ENCODE measurements around the gene KRT78. TPM values are rescaled to one million over a fixed set of nuclear protein-coding genes. Genes with fewer than 3 reads are reported as not detected.

KRT78 gene
- polyA plus RNA-seq, 5 donors = 0.16 TPM; not detected in 4

DNA sequence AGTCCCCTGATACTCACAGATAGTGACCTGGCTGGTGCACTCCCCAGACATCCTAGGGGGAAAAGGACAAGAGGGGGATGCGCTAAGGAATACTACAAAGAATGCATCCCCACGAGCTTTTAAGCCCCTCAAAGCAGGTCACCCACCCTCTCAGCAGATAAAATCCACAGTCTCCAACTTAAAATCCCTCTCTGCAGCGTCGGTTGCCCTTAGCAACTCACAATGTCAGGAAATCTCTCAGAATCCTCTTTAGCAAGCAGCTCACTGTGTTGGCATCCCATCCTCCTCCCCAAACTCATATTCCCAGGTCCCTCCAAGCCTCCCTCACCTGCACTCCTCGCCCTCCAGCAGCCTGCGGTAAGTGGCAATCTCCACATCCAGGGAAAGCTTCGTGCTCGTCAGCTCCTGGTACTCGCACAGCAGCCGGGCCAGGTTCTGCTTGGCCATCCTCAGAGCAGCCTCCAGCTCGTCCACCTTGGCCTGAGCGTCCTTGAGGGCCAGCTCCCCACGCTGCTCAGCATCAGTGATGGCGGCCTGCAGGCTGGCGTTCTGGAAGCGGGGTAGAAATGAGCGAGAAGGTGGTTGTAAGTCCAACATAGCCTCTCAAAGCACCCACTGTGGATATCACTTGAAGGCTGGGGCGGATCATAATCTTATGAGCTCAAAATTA lies 9.2 kb downstream of the KRT78 start:
- DNase-seq = no peak

DNA sequence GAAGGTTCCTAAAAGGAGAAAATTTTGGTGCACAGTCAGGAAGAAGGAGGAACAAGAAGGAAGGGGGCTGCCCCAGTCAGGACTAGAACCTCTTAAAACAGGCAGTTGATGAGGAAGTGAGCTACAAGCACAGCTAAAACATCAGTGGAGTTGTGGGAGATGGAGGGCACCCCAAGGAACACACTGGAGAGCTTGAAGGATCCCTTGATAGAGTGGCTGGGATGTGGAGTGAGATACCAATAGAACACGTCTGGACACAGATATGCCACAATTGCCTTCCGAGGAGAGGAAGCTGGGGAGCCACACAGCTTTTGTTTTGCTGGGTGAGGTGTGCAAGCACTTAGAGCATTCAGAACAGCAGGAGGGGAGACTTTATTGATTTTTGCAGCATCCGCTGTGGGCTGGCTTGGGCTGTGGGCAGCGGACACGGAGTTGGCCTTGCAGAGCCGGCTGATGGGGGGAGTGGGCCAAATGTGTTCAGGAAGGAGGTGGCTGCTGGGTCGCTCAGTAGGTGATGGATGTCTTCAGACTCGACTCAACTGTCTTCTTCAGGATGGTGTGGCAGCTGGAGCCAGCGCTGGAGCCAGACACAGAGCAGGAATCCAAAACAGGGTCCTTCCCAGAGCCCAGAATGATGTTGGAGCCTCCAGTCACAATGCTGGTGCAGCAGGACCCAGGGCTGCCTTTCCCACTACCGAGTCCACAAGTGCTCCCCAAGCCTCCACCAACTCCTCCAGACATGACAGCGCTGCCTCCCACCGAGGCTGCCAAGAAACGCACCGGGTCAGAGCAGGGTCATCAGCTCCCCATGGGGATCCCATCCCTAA lies 10.0 kb downstream of the KRT78 start:
- no peak for DNase-seq

DNA sequence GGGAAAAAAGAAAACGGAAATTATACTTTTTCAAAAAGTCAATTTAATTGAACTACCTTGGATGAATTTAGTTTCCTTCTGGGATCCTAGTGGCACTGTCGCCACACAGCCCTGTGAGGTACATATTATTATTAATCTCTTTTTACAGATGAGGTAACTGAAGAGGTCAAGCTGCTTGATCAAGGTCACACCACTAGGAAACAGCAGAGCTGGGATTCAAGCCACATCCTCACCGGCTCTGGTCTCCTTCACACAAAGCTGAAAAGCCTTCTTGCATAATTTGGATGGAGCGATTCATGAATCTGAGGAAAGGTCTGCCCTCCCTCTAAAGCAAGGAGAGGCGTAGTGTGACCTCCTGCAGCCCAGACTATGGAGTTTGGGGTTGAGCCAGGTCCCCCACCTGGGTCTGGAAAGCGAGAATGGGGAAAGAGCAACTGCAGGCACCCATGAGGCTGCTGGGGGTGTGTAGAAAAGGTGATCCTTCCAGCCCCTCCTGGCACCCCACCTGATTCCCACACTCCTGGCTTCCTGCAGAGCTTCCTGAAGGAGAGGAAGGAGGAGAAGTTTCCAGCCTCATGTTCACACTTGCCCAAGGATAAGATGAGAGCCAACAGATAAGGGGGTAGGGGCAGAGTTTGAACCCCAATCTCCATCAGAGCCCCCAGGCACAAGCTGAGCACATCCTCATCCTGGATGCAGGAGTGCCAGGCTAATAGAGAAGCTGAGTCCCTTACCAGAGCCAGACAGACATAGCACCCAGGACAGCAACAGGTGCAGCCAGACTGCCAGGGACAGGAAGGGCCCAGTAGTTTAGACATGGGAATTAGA lies 10.8 kb downstream of the KRT78 start:
- DNase-seq = no peak

DNA sequence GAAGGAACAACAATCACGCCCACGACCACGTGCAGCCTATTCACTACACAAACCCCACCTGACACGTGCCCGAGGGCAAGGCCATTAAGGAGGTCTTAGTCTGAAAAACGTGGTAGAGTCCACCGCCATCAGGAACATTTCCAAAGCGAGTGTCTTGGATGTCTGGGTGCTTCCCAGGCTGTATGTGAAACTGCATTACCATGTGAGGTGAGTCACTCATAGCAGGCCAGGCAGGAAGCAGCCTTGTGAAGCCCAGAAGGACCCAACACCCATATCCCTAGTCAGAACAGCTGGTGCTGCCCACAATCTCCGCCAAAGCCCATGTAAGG lies 11.4 kb downstream of the KRT78 start:
- no peak for DNase-seq

DNA sequence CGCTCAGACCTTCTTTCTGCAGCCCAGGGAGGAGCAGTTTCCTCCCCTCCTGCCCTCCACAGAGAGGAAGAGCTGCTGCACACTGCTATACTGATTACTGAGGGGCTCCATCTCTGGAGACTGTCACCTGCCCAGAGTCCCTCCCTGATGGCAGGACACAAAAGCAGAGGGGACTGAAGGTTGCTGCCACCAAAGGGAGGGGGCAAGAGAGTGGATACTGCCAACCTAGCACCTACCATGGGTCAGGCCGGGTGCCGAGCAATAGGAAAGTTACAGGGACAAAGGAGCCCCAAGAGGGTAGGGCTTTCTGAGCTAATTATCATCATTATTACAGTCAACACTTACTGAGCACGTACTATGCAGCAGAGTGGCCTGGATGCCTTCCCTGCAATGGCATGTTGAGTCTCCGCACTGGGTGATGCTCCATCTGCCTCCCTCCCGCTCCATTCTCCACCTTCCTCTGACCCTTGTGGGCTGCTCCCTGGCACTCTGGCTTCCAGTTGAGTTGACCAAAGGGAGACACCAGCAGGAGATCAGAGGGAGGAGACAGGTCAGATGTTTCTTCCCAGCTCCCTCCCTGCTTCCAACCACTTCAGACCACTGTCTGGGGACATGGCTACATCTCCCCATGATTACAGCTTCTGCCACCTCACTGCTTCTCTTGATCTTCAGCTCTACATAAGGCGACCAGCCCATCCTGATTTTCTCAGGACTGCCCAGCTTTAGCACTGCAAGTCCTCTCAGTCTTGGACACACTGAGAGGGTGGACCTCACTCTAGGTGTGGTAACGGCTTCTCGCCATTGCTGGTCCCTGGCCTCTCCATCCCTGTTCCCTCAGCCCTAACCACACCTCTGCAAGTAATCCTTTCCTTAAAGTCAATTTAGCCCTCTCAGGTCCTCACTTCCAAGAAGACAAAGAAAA lies 12.0 kb downstream of the KRT78 start:
- no peak for DNase-seq

DNA sequence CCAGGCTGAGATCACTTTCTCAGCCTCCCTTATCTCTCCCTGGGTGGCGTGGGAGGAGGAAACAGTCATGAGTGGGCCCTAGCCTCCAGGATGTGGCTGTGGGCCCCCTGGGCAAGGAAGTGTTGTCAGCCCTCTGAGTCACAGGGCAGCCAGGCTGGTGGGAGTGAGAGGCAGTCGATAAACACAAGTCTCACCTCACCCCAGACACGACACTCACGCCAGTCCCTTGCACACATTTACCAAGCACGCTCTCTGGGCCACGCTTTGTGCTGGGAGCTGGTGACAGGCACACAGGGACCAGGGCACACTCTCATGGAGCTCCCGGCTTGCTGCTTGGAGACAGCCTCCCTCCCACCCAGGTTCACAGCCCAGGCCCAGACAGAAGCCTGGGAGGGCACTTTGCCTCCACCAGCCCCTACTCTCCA lies 12.7 kb downstream of the KRT78 start:
- DNase-seq = no peak

DNA sequence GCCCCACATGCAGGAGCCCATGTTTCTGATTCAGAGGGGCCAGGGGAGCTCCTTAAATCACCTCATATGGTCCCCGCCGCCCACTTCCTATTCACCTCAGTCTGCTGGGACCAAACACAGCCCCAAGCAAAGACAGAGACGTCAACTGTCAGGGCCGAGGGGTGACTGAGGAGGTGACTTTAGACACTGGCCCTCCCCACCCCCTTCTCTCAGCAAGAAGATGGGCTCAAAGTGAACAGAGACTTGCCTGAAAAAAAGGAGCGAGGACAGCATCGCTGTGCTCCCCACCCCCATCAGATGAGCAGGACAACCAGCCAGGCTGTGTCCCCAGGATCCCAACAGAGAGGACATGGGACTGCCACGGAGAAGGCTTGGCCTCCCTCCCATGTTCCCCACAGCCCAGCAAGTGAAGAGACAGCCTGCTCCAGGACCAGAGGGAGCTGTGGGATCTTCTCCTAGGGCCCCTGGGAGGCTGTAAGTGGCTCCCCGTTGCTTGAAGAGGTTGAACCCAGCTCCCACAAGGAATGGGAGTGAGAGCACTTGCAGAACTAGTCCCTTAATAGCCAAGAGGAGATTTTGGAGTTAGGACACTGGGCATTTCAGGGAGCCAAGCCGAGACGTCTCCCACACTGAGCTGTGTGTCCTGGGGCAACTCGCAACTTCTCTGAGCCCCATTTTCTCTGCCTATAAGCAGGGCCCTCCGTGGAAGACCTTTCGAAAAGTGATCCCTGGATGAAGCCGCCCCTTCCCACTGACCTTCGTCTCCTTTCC lies 13.3 kb downstream of the KRT78 start:
- DNase-seq = no peak

DNA sequence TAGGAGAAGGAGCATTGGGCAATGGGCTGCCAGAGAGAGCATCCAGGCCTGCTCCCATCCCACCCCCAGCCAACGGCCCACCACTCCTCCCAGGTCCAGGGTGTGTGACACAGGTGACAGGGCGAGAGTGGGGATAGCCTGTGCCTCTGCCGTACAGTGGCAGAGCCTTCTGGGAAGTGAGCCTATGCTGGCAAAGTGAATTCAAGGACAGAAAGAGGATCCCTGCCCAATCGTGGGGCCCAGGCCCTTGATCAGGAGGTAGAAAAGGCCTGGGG lies 14.1 kb downstream of the KRT78 start:
- no peak for DNase-seq

DNA sequence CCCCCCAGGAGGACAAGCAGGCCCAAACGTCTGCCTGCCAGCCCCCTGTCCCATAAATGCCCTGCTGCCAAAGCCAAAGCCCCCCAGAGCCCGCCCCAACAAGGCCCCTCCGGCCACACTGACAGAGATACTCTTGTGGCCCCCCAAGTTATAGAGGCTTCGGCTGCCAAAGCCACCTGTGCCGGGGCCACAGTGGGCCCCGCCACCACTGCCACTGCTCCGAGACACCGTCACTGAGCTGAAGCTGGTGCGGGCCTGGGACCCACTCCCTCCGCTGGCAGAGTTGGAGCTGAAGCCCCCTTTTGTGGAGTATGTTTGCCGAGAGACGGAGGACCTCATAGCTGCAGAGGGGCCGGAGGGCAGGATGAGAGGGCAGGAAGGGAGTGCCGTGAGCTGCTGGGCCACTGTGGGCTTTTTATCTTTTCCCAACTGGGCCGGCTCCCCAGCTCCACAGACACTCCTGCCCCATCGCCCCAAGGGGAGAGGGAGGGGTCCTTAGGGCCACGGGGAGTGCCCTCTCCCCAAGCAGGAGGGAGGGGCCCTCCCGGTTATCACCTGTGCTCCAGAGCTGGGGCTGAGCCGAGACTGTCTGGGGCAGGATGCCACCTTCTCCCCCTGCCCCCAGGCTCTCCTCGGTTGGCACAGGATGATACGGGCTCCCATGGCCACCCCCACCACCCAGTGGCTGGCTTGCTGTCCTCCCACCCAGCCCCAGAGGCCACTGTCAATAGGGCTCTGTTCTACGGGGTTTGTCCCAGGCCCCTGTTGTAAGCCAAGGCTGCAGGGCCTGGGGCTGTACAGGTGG lies 14.7 kb downstream of the KRT78 start, which contains the start of gene KRT79:
TSS of gene KRT79 (minus strand) at position 390 of the 805 bp plus-strand sequence. CDS start at position 339, 51 bp downstream.
- DNase-seq = no peak

DNA sequence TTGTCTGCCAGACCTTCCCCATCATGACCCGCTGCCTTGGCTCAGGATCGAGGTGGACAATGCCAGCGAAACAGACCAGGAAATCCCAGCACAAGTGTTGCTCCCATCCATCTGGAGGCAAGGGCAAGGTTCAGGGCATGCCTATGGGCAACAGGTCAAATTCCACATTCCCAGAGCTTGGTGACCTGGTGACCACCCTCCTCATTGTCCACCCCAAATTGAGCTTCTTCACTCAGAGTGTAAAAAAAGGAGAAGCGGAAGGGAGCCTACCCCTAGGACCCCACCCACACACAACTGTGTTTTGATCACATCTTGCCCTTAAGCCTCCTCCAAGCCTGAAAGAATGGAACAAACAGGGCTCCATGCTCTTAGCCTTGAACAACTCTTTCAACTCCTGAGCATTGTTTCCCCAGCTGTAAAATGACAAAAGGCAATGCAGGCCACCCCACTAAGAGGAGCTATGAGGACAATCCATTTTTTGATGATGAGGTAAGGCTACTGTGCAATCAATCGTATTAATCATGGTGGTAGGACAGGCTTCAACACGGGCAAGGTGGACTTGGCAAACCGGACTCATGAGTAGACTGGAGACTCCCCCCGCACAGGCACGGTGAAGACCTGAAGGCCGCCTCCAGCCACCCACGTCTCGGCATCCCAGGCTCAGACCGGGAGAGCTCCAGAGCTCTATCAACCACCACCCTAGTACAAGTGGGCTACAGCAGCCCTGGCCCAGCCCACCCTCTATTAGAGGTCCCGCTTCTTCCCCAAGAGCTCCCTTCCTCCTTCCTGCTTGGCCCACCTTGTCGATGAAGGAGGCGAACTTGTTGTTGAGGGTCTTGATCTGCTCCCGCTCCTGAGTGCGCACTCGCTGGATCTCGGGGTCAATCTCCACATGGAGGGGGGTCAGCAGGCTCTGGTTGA lies 15.5 kb downstream of the KRT78 start:
- no peak for DNase-seq

DNA sequence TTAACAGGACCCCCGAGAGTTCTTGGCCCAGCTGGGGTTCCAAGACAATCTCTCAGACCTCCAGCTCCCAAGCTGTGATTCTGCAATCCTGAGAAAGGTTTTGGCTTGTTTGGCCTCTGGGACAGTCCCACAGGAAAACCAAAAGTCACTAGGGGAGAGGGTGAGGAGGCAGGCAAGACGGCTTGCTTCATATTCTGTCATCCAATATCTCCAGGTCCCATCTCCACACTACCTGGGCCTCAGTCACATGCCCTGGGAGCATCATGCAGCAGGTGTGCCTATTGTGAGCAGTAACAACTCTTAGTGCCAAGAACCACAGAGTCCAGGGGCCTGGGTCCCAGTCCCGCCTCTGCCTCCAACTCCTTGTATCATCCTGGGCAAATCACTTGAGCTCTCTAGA lies 16.3 kb downstream of the KRT78 start:
- no peak for DNase-seq

DNA sequence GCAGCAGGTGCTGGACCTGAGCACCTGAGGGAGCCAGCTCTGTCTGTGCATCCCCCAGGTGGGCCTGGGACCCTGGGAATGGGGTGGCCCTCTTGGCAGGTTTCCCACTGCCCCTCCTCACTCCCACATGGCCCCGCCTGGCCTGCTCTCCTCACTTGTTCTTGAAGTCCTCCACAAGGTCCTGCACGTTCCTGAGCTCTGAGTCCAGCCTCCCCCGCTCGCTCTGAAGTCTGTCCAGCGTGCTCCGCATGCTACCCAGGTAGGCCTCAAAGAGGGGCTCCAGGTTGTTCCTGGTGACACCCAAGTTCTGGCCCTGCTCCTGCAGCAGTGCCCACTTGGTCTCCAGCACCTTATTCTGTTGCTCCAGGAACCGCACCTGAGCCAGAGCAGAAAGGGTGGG lies 17.5 kb downstream of the KRT78 start:
- DNase-seq = no peak

DNA sequence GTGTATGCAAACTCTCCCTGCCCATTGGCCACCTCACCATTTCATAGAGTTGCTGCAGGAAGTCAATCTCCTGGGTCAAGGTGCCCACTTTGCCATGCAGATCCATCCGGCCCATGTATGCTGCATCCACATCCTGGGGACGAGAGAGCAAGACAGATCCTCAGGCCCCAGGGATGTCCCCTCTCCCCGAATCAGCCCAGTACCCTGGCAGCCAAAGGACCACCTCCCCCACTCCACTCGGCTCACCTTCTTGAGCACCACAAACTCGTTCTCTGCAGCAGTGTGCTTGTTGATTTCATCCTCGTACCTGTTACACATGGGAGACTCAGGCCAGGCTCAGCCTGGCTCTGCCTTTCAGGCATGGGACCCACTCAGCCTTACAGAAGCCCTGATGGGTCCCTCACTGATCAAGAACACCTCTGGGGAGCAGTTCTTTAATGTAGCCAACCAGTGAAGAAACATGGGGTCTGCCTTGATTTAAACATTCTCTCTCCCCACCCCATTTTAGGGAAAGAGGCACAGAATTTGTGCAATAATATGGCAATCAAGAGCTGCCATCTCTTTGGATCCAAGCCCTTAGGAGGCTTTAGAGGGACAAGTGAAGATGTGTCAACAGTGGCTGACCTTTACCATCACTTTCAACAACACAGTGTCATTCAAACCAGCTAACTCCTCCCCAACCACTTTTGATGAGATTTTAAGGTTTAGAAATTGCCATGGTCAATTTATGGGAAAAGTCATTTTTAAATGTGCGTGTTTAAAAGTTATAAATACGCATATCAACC lies 18.6 kb downstream of the KRT78 start:
- DNase-seq = no peak

DNA sequence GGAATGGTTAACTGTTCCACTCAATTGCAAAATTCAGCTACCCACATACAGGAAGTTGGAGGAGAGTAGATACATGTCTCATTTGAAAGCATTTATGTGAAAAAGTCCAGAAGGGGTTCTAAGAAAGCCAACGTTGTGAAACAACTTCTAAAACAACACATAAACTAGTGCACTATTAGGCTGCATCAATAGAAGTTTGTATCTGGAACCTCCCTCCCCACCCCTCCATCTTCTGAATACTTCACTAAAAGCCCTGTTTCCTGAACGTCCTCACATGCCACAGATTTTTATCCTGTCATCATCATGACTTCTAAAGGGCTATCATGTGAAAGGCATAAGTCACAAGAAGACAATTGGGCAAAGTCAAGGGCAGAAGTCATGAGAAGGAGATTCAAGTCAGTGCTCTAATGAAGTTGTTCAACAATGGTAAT lies 20.2 kb downstream of the KRT78 start:
- no peak for DNase-seq

DNA sequence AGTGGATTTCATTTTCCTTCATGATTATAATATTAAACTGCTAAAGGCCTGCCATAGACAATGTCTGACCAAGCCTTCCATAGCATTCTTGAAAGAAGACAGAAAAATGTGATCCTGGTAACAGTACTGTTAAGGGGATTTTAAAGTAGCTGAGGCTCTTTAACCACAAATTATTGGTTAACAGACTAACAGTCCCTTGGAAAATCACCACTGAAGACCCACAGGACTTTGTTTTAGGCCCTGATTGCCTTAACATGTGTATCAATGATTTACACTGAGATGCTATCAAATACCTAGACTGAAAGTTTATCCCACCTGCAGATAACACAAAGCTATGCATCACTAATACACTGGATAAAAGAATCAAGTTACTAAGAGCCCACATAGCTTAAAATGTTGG lies 20.6 kb downstream of the KRT78 start:
- no peak for DNase-seq

DNA sequence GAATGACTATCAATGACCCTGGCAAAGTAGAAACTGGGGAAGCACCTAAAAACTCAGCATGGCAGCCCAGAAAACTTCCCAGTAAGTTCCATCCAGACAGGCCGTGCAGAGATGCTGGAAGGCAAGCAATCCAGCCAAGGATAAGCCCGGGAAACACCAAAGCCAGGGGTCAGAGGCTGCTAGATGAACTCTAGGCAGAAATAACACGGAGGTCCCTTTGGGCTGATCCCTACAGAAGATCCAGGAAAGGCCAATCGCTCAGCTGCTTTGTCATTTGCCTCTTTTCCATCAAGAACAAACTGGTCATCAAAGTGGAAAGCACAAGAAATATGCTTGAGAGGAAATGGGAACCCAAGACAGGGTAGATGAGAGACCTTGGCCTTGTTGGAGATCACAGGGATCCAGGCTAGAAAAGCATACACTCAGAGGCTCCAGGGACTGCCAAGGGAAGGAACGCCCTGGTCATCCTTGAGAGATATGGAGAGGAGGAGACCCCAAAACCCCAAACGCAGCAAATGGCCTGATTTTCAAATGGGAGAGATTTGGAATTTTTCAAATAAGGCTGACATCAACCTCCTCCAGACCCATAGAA lies 21.2 kb downstream of the KRT78 start:
- no peak for DNase-seq

Data from right lung (tissue), 5 donors.